GM10248 (cell line): ENCODE measurements around the gene CREBZF.
"Not testable (repeated sequence)": the region's sequence is repeated elsewhere in the genome, so short reads cannot be mapped to it uniquely, and the experiment has no call there.

Experiments used
- CTCF ChIA-PET: fragments of 300-600 bp; sonication (Branson Sonifier 250); formaldehyde crosslinking; extraction: SDS; loops from one replicate; lab custom pipeline; 2021; ENCODE audit warnings: antibody characterized with exemption; lab: Yijun Ruan, JAX
- POLR2A ChIA-PET: fragments of 350-650 bp; sonication (Branson Sonifier 250); formaldehyde crosslinking; extraction: SDS; loops from one replicate; lab custom pipeline; 2020; ENCODE audit warnings: antibody characterized with exemption; lab: Yijun Ruan, JAX
- DNase-seq: peaks from one replicate; pipeline ENCODE4 v3.0.0; 2012; ENCODE audit errors: extremely low spot score
- CTCF ChIP-seq: IDR thresholded peaks from 2 replicates; pipeline ENCODE4 v1.5.1; 2012; ENCODE audit warnings: mild to moderate bottlenecking, low read depth; ENCODE audit errors: extremely low read depth, missing control alignments, control extremely low read depth

Gene CREBZF

GRCh38 chr11:85663080-85663752, 1.7 kb downstream of the CREBZF start:
- ChIA-PET CTCF (interaction anchor here (1.0 to 2.9 kb wide), 7 partner anchors 8 to 32 kb away, joined by 3 to 27 read pairs (median 4); partner anchors contain the start of gene TMEM126A), POLR2A (interaction anchor here (0.7 to 2.7 kb wide), 2 partner anchors 16 to 17 kb away, joined by 4 to 11 read pairs; partner anchors contain the start of gene TMEM126A)
- TF ChIP-seq CTCF: no peak
- no peak for DNase-seq

GRCh38 chr11:85661972-85662664, 2.8 kb downstream of the CREBZF start:
- DNase-seq: no peak
- CTCF ChIA-PET: no interaction called here
- POLR2A ChIA-PET: no interaction called here
- no peak for TF ChIP-seq CTCF

DNA sequence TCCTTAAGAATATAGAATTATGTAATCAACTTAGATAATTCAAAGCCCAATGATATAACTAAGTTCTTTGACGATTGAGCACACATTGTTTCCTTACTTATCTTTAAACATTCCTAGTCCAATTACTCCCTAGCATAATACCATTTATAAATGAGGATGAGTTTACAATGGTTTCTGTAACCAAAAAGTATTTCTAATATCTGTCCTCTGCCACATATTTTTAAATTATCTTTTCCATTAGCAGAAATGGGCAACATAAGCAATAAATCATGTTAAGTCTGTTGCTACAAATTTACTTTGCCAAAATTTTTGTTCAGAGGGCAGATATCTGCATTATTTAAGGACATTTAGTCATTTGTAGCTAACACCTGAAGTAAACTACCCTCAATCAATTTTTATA, 6.7 kb downstream of the CREBZF start:
- no peak for DNase-seq
- CTCF ChIA-PET: interaction anchor here (1.3 to 2.8 kb wide), 2 partner anchors 10 to 30 kb away, joined by 3 to 16 read pairs; partner anchors contain the start of genes TMEM126A and TMEM126B
- no peak for TF ChIP-seq CTCF
- POLR2A ChIA-PET: no interaction called here

DNA sequence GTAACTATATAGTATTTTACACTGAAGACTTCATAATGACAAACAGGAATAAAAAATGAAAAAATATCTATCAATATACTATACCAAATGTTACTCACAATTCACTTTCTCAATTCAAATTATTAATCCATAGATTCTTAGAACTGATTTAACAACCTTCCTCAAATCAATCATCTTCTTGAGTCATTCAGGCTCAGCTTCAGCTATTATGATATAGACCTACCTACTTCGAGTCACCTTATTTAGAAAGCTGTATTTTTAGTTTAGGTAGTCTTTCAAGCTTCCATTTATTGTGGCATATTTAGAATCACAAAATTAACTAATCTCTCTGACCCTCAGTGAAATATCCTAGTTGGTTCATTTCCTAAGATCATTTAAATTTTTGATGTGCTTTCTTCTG, 8.2 kb downstream of the CREBZF start:
- TF ChIP-seq CTCF: no peak
- POLR2A ChIA-PET: no interaction called here
- CTCF ChIA-PET: no interaction called here
- DNase-seq: no peak

DNA sequence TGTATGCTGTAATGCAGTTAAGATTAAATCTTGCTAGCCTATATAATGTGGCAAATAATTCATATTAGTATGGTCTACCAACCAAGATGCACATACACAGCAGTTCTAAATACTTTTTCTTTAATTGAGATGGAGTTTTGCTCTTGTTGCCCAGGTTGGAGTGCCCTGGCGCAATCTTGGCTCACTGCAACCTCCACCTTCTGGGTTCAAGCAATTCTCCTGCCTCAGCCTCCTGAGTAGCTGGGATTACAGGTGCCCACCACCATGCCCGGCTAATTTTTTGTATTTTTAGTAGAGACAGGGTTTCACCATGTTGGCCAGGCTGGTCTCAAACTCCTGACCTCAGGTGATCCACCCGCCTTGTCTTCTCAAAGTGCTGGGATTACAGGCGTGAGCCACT, 10.6 kb downstream of the CREBZF start:
- ChIA-PET POLR2A (interaction anchor here (2.1 kb wide), 1 partner anchor 26 kb away, joined by 6 read pairs; the partner anchor contains the start of gene TMEM126B), CTCF (interaction anchor here (0.5 to 2.1 kb wide), 3 partner anchors 9 to 10 kb away, joined by 3 to 7 read pairs (median 6); partner anchors contain the start of gene CREBZF)

DNA sequence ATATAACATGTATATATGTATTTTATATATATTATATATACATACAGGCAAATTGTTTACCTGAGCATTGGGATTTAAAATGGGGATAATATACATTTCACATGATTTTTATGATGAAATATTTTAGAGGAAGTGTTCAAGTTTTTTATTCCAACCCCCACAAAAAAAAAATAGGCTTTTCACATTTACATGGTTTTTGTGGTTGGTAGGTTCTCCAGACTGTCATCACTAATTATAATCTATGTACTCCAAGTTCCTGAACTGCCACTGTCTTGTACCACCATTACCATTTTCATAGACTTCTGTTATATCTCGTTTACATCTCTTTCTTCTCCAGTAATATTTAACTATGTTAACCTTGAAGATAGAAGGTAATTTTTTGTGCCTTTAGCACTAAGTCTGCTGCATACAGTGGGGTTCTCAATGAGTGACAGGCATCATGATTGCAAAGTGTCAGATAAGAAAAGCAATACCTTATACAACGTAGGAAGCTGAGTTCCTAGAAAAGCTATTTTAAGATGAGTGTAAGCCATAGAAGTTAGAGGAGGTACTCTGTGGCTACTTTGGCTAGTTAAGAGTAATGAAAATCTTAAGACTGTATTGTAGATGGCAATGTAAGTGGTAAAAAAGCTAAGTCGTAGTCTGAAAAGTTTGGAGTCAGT, 12.0 kb downstream of the CREBZF start:
- TF ChIP-seq CTCF: no peak
- ChIA-PET POLR2A (interaction anchor here (2.1 kb wide), 1 partner anchor 24 kb away, joined by 6 read pairs; the partner anchor contains the start of gene TMEM126B), CTCF (interaction anchor here (1.4 to 2.1 kb wide), 2 partner anchors 10 to 12 kb away, joined by 6 to 7 read pairs; partner anchors contain the start of gene CREBZF)
- DNase-seq: no peak

More for the DNA sequence above, 10.6 kb downstream of the CREBZF start:
- not testable (repeated sequence) for DNase-seq
